Measurements from ENCODE around the gene GNAI2. TPM values are rescaled to one million over a fixed set of nuclear protein-coding genes. Genes with fewer than 3 reads are reported as not detected.
A peak's percentile ranks its signal among the peaks of the same experiment; 100 is the strongest.

The GNAI2 gene
- polyA plus RNA-seq, 3 donors: 914 to 1,492 (median 1,165) TPM

DNA sequence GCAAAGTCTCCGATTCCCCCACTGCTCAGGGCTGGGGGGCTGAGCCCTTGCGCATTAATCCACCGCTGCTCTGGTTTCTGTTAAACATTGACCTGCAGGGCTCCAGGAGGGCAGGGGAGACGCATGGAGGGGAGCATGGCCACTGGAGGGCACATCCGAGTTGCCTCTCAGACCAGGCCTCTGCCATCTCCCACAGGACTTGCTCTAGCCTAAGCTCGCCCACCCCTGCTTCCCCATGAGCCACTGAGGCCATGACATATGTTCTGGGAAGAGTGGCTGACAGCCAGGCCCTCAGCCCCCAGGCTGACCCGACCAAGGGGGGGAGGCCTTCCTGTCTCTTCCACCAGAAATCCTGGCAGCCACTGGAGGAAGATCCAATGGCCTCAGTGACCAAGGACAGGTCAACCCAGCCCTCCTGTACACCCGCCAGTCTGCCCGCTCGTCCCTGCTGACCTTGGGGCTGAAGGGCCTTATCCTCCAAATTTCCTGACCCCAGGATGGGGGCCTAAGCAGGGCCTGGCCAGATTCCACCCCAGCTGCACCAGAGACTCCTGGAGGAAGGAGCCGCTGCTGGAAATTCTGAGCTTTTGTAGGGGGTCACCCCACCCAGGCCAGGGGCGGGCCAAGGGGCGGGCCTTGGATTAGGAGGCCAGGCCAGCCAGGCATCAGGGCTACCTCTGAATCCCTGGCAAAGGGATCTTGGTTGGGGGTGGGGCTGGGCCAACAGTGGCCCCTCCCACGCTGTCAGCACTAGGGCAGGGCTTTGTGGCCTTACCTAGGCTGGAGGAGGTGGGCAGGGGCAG lies 67.2 kb downstream of the GNAI2 start, which contains the start of gene HYAL1:
Gene HYAL1, minus strand, starts transcription at position 562 of the 803 bp plus-strand sequence. CDS start 618 bp downstream, outside the sequence.
- Histone ChIP-seq H3K9ac (ENCODE audit: insufficient read depth, low read length, poor library complexity, severe bottlenecking) (peak within 1 kb of the TSS; percentile 21), H2AFZ (ENCODE audit: insufficient read depth, low read depth, low read length, poor library complexity, severe bottlenecking) (no peak within 1 kb of the TSS)
- H3K4me3 Mint-ChIP-seq: no peak within 1 kb of the TSS

DNA sequence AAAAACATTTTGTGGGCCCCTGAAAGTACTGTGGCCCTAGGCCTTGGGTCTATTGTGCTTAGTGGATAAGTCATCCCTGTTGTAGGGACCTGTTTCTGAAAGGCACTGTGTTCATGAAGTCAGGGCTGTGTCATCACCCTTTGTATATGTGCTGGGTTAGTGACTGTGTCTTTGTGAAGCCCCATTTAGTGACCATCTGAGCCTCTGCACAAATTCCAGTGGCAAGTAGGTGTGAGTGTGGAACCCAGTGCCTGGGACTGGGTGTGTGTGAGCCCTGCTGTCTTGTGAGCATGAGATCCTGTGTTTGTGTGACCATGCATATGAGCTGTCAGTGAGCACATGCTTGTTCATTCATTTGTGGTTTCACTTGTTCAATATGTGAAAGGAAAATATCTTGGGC lies 68.6 kb downstream of the GNAI2 start:
- Mint-ChIP-seq H3K36me3 (peaks cover 0 to 8% of the 10 kb centered on the region in 2 donors), H3K4me1 (peaks cover 21% of the 10 kb centered on the region), H3K4me3 (no peak overlapping the region), H3K9me3 (peaks cover 0 to 23% (median 19%) of the 10 kb centered on the region in 7 donors), H3K27me3 (ENCODE audit: low read depth in 3 of 3) (no peaks in the 10 kb centered on the region), H3K27ac (no peak overlapping the region)
- Histone ChIP-seq H3K9me3 (replicated peaks in 1 of 2; ENCODE audit: control insufficient read depth in 1 of 2, insufficient read depth in 1 of 2, low read length in 2 of 2) (peaks cover 0 to 23% of the 10 kb centered on the region in 2 donors), H3K4me3 (replicated peaks in 1 of 3; ENCODE audit: low read depth in 2 of 3, low read length in 3 of 3) (no peak overlapping the region), H3K9ac (ENCODE audit: insufficient read depth, low read length, poor library complexity, severe bottlenecking) (no peak overlapping the region), H3K36me3 (replicated peaks in 1 of 2; ENCODE audit: control insufficient read depth in 1 of 2, insufficient read depth in 2 of 2, low read length in 2 of 2) (no peaks in the 10 kb centered on the region), H3K27me3 (ENCODE audit: control insufficient read depth in 2 of 2, insufficient read depth in 2 of 2, low read length in 2 of 2) (no peaks in the 10 kb centered on the region), H3K4me2 (replicated peaks; ENCODE audit: extremely low read depth, low read length, poor library complexity, severe bottlenecking) (no peak overlapping the region), H4K20me1 (ENCODE audit: insufficient read depth, low read length) (no peaks in the 10 kb centered on the region), H2AFZ (ENCODE audit: insufficient read depth, low read depth, low read length, poor library complexity, severe bottlenecking) (no peak overlapping the region), H3K4me1 (ENCODE audit: control insufficient read depth in 1 of 2, insufficient read depth in 2 of 2, low read length in 2 of 2) (peaks cover 16 to 17% of the 10 kb centered on the region in 2 donors), H3K27ac (ENCODE audit: low read depth in 1 of 2, low read length in 2 of 2) (peak overlapping the region in 1 of 2 donors; percentile 26), H3K79me2 (ENCODE audit: insufficient read depth, low read length) (peaks cover 17% of the 10 kb centered on the region)
- TF ChIP-seq, protein P1, sequence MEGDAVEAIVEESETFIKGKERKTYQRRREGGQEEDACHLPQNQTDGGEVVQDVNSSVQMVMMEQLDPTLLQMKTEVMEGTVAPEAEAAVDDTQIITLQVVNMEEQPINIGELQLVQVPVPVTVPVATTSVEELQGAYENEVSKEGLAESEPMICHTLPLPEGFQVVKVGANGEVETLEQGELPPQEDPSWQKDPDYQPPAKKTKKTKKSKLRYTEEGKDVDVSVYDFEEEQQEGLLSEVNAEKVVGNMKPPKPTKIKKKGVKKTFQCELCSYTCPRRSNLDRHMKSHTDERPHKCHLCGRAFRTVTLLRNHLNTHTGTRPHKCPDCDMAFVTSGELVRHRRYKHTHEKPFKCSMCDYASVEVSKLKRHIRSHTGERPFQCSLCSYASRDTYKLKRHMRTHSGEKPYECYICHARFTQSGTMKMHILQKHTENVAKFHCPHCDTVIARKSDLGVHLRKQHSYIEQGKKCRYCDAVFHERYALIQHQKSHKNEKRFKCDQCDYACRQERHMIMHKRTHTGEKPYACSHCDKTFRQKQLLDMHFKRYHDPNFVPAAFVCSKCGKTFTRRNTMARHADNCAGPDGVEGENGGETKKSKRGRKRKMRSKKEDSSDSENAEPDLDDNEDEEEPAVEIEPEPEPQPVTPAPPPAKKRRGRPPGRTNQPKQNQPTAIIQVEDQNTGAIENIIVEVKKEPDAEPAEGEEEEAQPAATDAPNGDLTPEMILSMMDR (IDR thresholded peaks at IDR 0.05): no peak
- intact Hi-C loops (cut with micrococcal nuclease): no loop called here
- peak in 1 of 3 donors; percentile 7 for DNase-seq

More for the DNA sequence above, 67.2 kb downstream of the GNAI2 start, which contains the start of gene HYAL1:
- TF ChIP-seq, protein P1 (IDR thresholded peaks at IDR 0.05): no peak
- peaks cover 24% of the 10 kb centered on the region for H3K79me2 ChIP-seq (ENCODE audit: insufficient read depth, low read length)
- Mint-ChIP-seq H3K27ac (peak within 1 kb of the TSS in 2 of 7 donors; percentile 15 to 37), H3K4me1 (peaks cover 30% of the 10 kb centered on the region), H3K27me3 (ENCODE audit: low read depth in 3 of 3) (no peaks in the 10 kb centered on the region), H3K9me3 (peaks cover 0 to 12% (median 9%) of the 10 kb centered on the region in 7 donors), H3K36me3 (peaks cover 0 to 2% of the 10 kb centered on the region in 2 donors)
- H4K20me1 ChIP-seq (ENCODE audit: insufficient read depth, low read length): no peaks in the 10 kb centered on the region
- peak in 1 of 3 donors; percentile 2 for DNase-seq
- H3K36me3 ChIP-seq (replicated peaks in 1 of 2; ENCODE audit: control insufficient read depth in 1 of 2, insufficient read depth in 2 of 2, low read length in 2 of 2): no peaks in the 10 kb centered on the region
- H3K9me3 ChIP-seq (replicated peaks in 1 of 2; ENCODE audit: control insufficient read depth in 1 of 2, insufficient read depth in 1 of 2, low read length in 2 of 2): peaks cover 0 to 14% of the 10 kb centered on the region in 2 donors
- 82% methylated on average over 7 of the region's 14 CpGs for WGBS (ENCODE audit: insufficient coverage)
- H3K4me3 ChIP-seq (replicated peaks in 1 of 3; ENCODE audit: low read depth in 2 of 3, low read length in 3 of 3): no peak within 1 kb of the TSS
- intact Hi-C loops (cut with micrococcal nuclease): no loop called here
- H3K4me1 ChIP-seq (ENCODE audit: control insufficient read depth in 1 of 2, insufficient read depth in 2 of 2, low read length in 2 of 2): peaks cover 24 to 27% of the 10 kb centered on the region in 2 donors
- H3K27me3 ChIP-seq (ENCODE audit: control insufficient read depth in 2 of 2, insufficient read depth in 2 of 2, low read length in 2 of 2): no peaks in the 10 kb centered on the region
- no peak within 1 kb of the TSS for H3K27ac ChIP-seq (ENCODE audit: low read depth in 1 of 2, low read length in 2 of 2)
- no peak within 1 kb of the TSS for H3K4me2 ChIP-seq (replicated peaks; ENCODE audit: extremely low read depth, low read length, poor library complexity, severe bottlenecking)

Small RNAs within 50 kb of the gene (small RNA-seq; reads per million reads assigned to genes)
- not detected for gene MIR5787 (ENCODE audit: insufficient read length, low read depth)

Other genes with a start within 250 kb of the GNAI2 start
- 100 to 1,000 TPM in 1 of 3 donors, 10 to 100 TPM in 1, 1 to 10 TPM in 1; 9.7 to 332 (median 18.5) TPM for gene RBM5, start 147.3 kb upstream of the GNAI2 start, polyA plus RNA-seq
- under 1 TPM in 1 of 3 donors, not detected in 2; 0.01 TPM for gene SEMA3F, start 80.9 kb upstream of the GNAI2 start, polyA plus RNA-seq
- gene GNAT1, start 44.6 kb upstream of the GNAI2 start, polyA plus RNA-seq: not detected
- gene SLC38A3, start 30.9 kb upstream of the GNAI2 start, polyA plus RNA-seq: not detected
- under 1 TPM in 1 of 3 donors, not detected in 2; 0.56 TPM for gene SEMA3B, start 32.9 kb downstream of the GNAI2 start, polyA plus RNA-seq
- not detected for gene LSMEM2, start 42.9 kb downstream of the GNAI2 start, polyA plus RNA-seq
- gene IFRD2, start 56.2 kb downstream of the GNAI2 start, polyA plus RNA-seq: 10 to 100 TPM; 17.1 to 35.1 (median 23.3) TPM
- 1 to 10 TPM; 3.4 to 5.8 (median 4.9) TPM for gene HYAL3, start 63.2 kb downstream of the GNAI2 start, polyA plus RNA-seq
- 10 to 100 TPM in 1 of 3 donors, 1 to 10 TPM in 2; 2.3 to 21.3 (median 4.6) TPM for gene NAA80, start 63.2 kb downstream of the GNAI2 start, polyA plus RNA-seq
- gene HYAL1, start 67.4 kb downstream of the GNAI2 start, polyA plus RNA-seq: under 1 TPM in 1 of 3 donors, not detected in 2; 0.57 TPM
- gene HYAL2, start 86.5 kb downstream of the GNAI2 start, polyA plus RNA-seq: 10 to 100 TPM; 18.3 to 25.8 (median 18.9) TPM
- gene TUSC2, start 92.0 kb downstream of the GNAI2 start, polyA plus RNA-seq: 10 to 100 TPM; 22.6 to 55.7 (median 47.0) TPM
- gene RASSF1, start 104.6 kb downstream of the GNAI2 start, polyA plus RNA-seq: 100 to 1,000 TPM in 1 of 3 donors, 10 to 100 TPM in 2; 16.0 to 229 (median 24.0) TPM
- gene ZMYND10, start 109.5 kb downstream of the GNAI2 start, polyA plus RNA-seq: 1 to 10 TPM in 1 of 3 donors, under 1 TPM in 2; 0.12 to 1.7 (median 0.19) TPM
- 10 to 100 TPM; 20.9 to 37.9 (median 23.5) TPM for gene NPRL2, start 114.6 kb downstream of the GNAI2 start, polyA plus RNA-seq
- gene CYB561D2, start 114.7 kb downstream of the GNAI2 start, polyA plus RNA-seq: 10 to 100 TPM; 78.9 to 94.0 (median 82.5) TPM
- 10 to 100 TPM; 14.5 to 36.2 (median 32.9) TPM for gene TMEM115, start 123.3 kb downstream of the GNAI2 start, polyA plus RNA-seq